Heart right ventricle (tissue), 16 donors: ENCODE data around the gene NOS1AP. TPM values are rescaled to one million over a fixed set of nuclear protein-coding genes. Genes with fewer than 3 reads are reported as not detected.

Experiments used
- ATAC-seq, 8 donors: fragments of 200-7000 bp; cut with Tn5 transposase; one replicate each; pipeline ENCODE4 v1.9.1; 2020; ENCODE audit warnings: mild to moderate bottlenecking in 8 of 8, moderate library complexity in 8 of 8, moderate number of reproducible peaks in 1 of 8
- DNase-seq, 2 donors: peaks; one replicate each; pipeline ENCODE4 v3.0.0-alpha.2; 2020
- H3K27ac ChIP-seq, 10 donors: fragments of 200-600 bp; sonication (generic) in 2 of 10; one replicate each; pipeline versions ENCODE4 v1.5.0 to v1.8.0; 2020 to 2022; ENCODE audit warnings: mild to moderate bottlenecking in 3 of 10
- H3K27me3 ChIP-seq, 7 donors: fragments of 200-600 bp; one replicate each; pipeline ENCODE4 v1.8.0; 2021 to 2022; ENCODE audit warnings: mild to moderate bottlenecking in 2 of 7
- H3K36me3 ChIP-seq, 9 donors: fragments of 200-600 bp; sonication (generic) in 1 of 9; one replicate each; pipeline versions ENCODE4 v1.5.0 to v1.8.0; 2020 to 2022; ENCODE audit warnings: mild to moderate bottlenecking in 2 of 9
- H3K4me1 ChIP-seq, 9 donors: fragments of 200-600 bp; sonication (generic) in 1 of 9; one replicate each; pipeline versions ENCODE4 v1.5.0 to v1.8.0; 2020 to 2022; ENCODE audit warnings: mild to moderate bottlenecking in 4 of 9
- H3K4me3 ChIP-seq, 10 donors: fragments of 200-600 bp; sonication (generic) in 2 of 10; one replicate each; pipeline versions ENCODE4 v1.5.0 to v1.8.0; 2020 to 2022; ENCODE audit warnings: mild to moderate bottlenecking in 7 of 10, moderate library complexity in 2 of 10
- H3K9me3 ChIP-seq, 11 donors: fragments of 200-600 bp in 10 of 11; sonication (generic) in 2 of 11; one replicate each; pipeline versions ENCODE4 v1.5.0 to v1.8.0; 2013 to 2022; ENCODE audit warnings: mild to moderate bottlenecking in 2 of 11, control low read depth in 1 of 11, moderate library complexity in 1 of 11
- CTCF ChIP-seq, 9 donors: fragments of 200-600 bp; sonication (generic) in 2 of 9; IDR thresholded peaks; one replicate each; pipeline versions ENCODE4 v1.5.0 to v1.8.0; 2021 to 2022; ENCODE audit warnings: antibody characterized with exemption in 9 of 9, mild to moderate bottlenecking in 5 of 9, moderate library complexity in 1 of 9
- WGBS, 2 donors: extraction: QIAGEN DNeasy Blood & Tissue Kit; methylation state at CpG; one replicate each; pipeline ENCODE4 v1.1.7; 2013; ENCODE audit warnings: inconsistent platforms in 1 of 2; 5-methylcytosine and 5-hydroxymethylcytosine counted together
- intact Hi-C, 10 donors: fragments of 100-400 bp; cut with DNase I; formaldehyde crosslinking; loops; one replicate each; pipeline versions ENCODE4 v1.11.1 to v1.14.2; 2022
- polyA plus RNA-seq, 2 donors: library from polyadenylated mRNA; stranded (reverse); fragments of 200-250 nt; gene quantifications; one replicate each; pipeline ENCODE4 v1.2.3, GENCODE V29; 2013
- total RNA-seq, 10 donors: library from RNA; stranded (reverse); fragmentation: NEBNext Ultra II Directional in 3 of 10; extraction: Animal tissue kit (Norgen Biotek cat#: 25700) in 3 of 10; gene quantifications; one replicate each; pipeline versions ENCODE4 v1.2.1 to v1.2.4, GENCODE V29; 2021 to 2023
- donor health status: Arrhythmogenic right ventricular cardiomyopathy.
- donor health status: ischemic (EF 13 %, LVEDD 7.1; RV severe dilation, severe dysfunction).
- donor health status: healthy with polysubstance abuse.
- donor health status: DM: no; HTN: yes; CAD: no.
- donor health status: DM: no; HTN: no; CAD: no.
- donor health status: ischemic (EF 25% LVEDD 6.9; RV normal size, moderate dysfunction).
- donor health status: ischemic (EF 25% LVEDD 5.7; RV mildly dilated, moderate dysfunction).
- donor health status: healthy.
- donor health status: DM: yes; HTN: yes; CAD: no.
- donor health status: Ischemic cardiomyopathy.
- donor health status: ischemic (EF 35%, LVEDD 5.7; RV mildly dilated, moderate dysfunction).
- donor health status: nonischemic (EF 11% LVEDD 7.7; RV severe dilation, severe dysfunction).
- donor health status: DM: yes; HTN: yes; CAD: no.
- donor health status: PGD.
- donor health status: ischemic (EF 29% LVEDD 5.4; RV normal size, mild dysfunction).
- donor health status: nonischemic (EF 23%, LVEDD 6.1; RV moderate dilation, normal function).

NOS1AP gene
- total and polyA plus RNA-seq, 12 donors, result 0.19 to 7.1 (median 4.6) TPM

DNA sequence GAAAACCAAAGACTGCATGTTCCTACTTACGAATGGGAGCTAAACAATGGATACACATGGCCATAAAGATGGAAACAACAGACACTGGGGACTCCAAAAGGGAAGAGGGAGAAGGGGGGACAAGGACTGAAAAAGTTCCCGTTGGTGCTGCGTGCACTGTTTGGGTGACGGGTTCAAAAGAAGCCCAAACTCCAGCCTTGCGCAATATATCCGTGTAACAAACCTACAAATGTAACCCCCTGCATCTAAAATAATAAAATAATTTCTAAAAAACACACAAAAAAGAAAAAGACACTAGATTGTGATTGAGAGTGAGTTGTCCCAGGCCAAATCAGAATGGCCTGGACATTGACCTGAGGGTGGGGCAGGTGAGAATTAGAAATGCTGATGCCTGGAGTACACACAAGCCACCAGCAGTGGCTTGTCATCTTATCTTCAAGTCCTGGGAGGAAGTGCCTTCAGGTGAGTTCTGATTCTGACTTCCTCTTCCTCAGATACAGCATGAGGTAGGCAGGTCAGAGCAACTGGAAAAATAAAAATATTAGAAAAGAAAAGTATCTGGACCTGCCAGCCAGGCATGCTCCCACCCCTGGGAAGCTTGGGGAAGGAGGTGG is 252.4 kb downstream of the NOS1AP start:
- Histone ChIP-seq H3K36me3 (no peaks in the 10 kb centered on the region), H3K9me3 (no peaks in the 10 kb centered on the region), H3K27me3 (no peaks in the 10 kb centered on the region), H3K27ac (no peak overlapping the region), H3K4me3 (no peak overlapping the region), H3K4me1 (peaks cover 0 to 7% (median 0%) of the 10 kb centered on the region in 9 donors)
- WGBS, 2 donors, result 88 to 91% methylated on average over 6 of the region's 6 CpGs
- TF ChIP-seq CTCF (IDR thresholded peaks at IDR 0.05), result no peak
- no peak for DNase-seq
- intact Hi-C loops, result no loop called here
- ATAC-seq, result no peak

GRCh38 chr1:162323023-162323422 is 253.5 kb downstream of the NOS1AP start:
- intact Hi-C loops, result no loop called here
- peaks cover 0 to 10% (median 0%) of the 10 kb centered on the region in 9 donors for H3K4me1 ChIP-seq

DNA sequence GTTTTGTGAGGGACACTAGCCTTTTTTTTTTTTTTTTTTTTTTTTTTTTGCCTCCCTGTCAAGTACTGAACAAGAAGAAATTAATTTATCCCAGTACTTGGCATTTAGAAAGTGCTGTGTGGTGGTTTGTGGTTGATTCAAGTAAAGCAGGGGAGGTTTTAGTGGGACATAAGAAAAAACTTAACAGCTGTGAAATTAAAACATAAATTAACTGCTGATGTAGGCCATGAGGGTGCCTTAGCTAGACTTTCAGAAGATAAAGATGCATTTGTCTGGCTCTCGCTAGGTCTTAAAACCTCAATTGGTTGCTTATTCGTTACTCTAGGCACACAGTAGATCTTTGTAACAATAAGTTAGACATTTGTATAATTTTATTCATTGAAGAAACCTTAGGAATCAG is 254.9 kb downstream of the NOS1AP start:
- Histone ChIP-seq H3K27ac (no peak overlapping the region), H3K36me3 (no peaks in the 10 kb centered on the region), H3K9me3 (no peaks in the 10 kb centered on the region), H3K4me1 (peaks cover 0 to 18% (median 0%) of the 10 kb centered on the region in 9 donors), H3K27me3 (no peaks in the 10 kb centered on the region), H3K4me3 (no peak overlapping the region)
- intact Hi-C loops, result no loop called here
- no peak for ATAC-seq
- no peak for DNase-seq
- TF ChIP-seq CTCF (IDR thresholded peaks at IDR 0.05), result no peak
- WGBS, 2 donors, result 82 to 87% methylated on average over 2 of the region's 2 CpGs

More at GRCh38 chr1:162323023-162323422, 253.5 kb downstream of the NOS1AP start:
- H3K4me3 ChIP-seq, result no peak overlapping the region
- H3K9me3 ChIP-seq, result no peaks in the 10 kb centered on the region
- no peak overlapping the region for H3K27ac ChIP-seq
- DNase-seq (no peak), ATAC-seq (no peak)
- no peaks in the 10 kb centered on the region for H3K36me3 ChIP-seq
- TF ChIP-seq CTCF (IDR thresholded peaks at IDR 0.05), result no peak
- no peaks in the 10 kb centered on the region for H3K27me3 ChIP-seq
- WGBS, 2 donors, result 76 to 88% methylated on average over 5 of the region's 5 CpGs

DNA sequence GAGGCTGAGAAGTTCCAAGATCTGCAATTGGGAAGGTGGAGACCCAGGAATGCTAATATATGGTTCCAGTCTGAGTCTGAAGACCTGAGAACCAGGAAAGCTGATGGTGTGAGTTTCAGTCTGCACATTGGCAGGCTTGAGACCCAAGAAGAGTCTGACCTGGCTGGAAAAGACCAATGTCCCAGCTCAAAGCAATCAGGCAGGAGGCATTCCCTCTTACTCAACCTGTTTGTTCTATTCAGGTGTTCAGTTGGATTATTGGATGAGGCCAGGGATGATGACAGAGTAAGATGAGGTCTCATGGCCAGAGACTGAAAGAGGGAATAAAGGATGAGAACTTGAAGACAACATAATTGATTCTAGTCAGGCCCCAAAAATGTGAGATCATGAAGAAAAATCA is 257.1 kb downstream of the NOS1AP start:
- Histone ChIP-seq H3K4me1 (peaks cover 0 to 18% (median 0%) of the 10 kb centered on the region in 9 donors), H3K9me3 (no peaks in the 10 kb centered on the region), H3K4me3 (no peak overlapping the region), H3K27ac (peak overlapping the region in 1 of 10 donors; percentile 51), H3K27me3 (no peaks in the 10 kb centered on the region), H3K36me3 (no peaks in the 10 kb centered on the region)
- no peak for ATAC-seq
- no peak for DNase-seq
- intact Hi-C loops, result no loop called here
- no peak for TF ChIP-seq CTCF (IDR thresholded peaks at IDR 0.05)
